IMR-90 (cell line): ENCODE data around the gene GPSM1. TPM values are rescaled to one million over a fixed set of nuclear protein-coding genes. Genes with fewer than 3 reads are reported as not detected.

ENCODE experiments used
- ATAC-seq: fragments of 200-7000 bp; cut with Tn5 transposase; 2 replicates; pipeline ENCODE4 v1.9.1; 2020; ENCODE audit warnings: low read depth, mild to moderate bottlenecking, moderate library complexity
- BruUV-seq: library from RNA; stranded (reverse); fragments of 400-500 nt; replicated peaks from 2 replicates; lab custom pipeline; 2021; lab: Mats Ljungman, UMichigan
- CTCF ChIA-PET: fragments of 300-600 bp; formaldehyde crosslinking; extraction: SDS; loops from one replicate; lab custom pipeline; 2021; ENCODE audit warnings: antibody characterized with exemption; lab: Yijun Ruan, JAX
- POLR2A ChIA-PET: fragments of 300-600 bp; sonication (Branson Sonifier 250); formaldehyde crosslinking; loops from one replicate; lab custom pipeline; 2022; ENCODE audit warnings: antibody characterized with exemption; ENCODE audit not compliant: unreplicated experiment; lab: Charles Lee
- DNase-seq: peaks from one replicate; pipeline ENCODE4 v3.0.0; 2013
- H2AFZ ChIP-seq: replicated peaks from 2 replicates; pipeline ENCODE3; 2013; ENCODE audit warnings: low read length, mild to moderate bottlenecking; ENCODE audit not compliant: poor library complexity
- H2AK5ac ChIP-seq: 2 replicates; pipeline ENCODE4 v1.6.1; 2013; ENCODE audit warnings: low read depth, low read length, inconsistent platforms
- H2AK9ac ChIP-seq: replicated peaks from 2 replicates; pipeline ENCODE3; 2013; ENCODE audit warnings: mild to moderate bottlenecking, low read depth, low read length, moderate library complexity; ENCODE audit not compliant: poor library complexity
- H2BK120ac ChIP-seq: 2 replicates; pipeline ENCODE4 v1.6.1; 2013; ENCODE audit warnings: low read depth, low read length, inconsistent platforms
- H2BK15ac ChIP-seq: 3 replicates; pipeline ENCODE4 v1.6.1; 2013; ENCODE audit warnings: low read depth, low read length, inconsistent platforms
- H2BK20ac ChIP-seq: 2 replicates; pipeline ENCODE4 v1.6.1; 2013; ENCODE audit warnings: low read depth, mild to moderate bottlenecking, inconsistent platforms, low read length, moderate library complexity
- H2BK5ac ChIP-seq: 2 replicates; pipeline ENCODE4 v1.6.1; 2013; ENCODE audit warnings: mild to moderate bottlenecking, low read depth, low read length, inconsistent platforms; ENCODE audit not compliant: poor library complexity, severe bottlenecking
- H3K14ac ChIP-seq: replicated peaks from 2 replicates; pipeline ENCODE4 v1.6.1; 2013; ENCODE audit warnings: low read depth, low read length, inconsistent platforms
- H3K18ac ChIP-seq: 2 replicates; pipeline ENCODE4 v1.6.1; 2013; ENCODE audit warnings: low read depth, low read length, control low read depth
- H3K23ac ChIP-seq: 2 replicates; pipeline ENCODE4 v1.6.1; 2013; ENCODE audit warnings: low read depth, low read length, inconsistent platforms
- H3K27ac ChIP-seq: 2 replicates; pipeline ENCODE4 v1.5.1; 2013; ENCODE audit warnings: mild to moderate bottlenecking, control low read depth, low read length; ENCODE audit not compliant: insufficient read depth
- H3K27me3 ChIP-seq: 2 replicates; pipeline ENCODE4 v1.6.1; 2013; ENCODE audit warnings: low read length; ENCODE audit not compliant: control insufficient read depth, insufficient read depth
- H3K36me3 ChIP-seq: 2 replicates; pipeline ENCODE4 v1.6.1; 2013; ENCODE audit warnings: low read length, mixed read lengths; ENCODE audit not compliant: control insufficient read depth, insufficient read depth
- H3K4ac ChIP-seq: 2 replicates; pipeline ENCODE4 v1.6.1; 2013; ENCODE audit warnings: low read depth, low read length, inconsistent platforms
- H3K4me1 ChIP-seq: 2 replicates; pipeline ENCODE4 v1.6.1; 2013; ENCODE audit warnings: low read length, mixed read lengths; ENCODE audit not compliant: control insufficient read depth, insufficient read depth
- H3K4me2 ChIP-seq: 2 replicates; pipeline ENCODE4 v1.6.1; 2013; ENCODE audit warnings: low read depth, mild to moderate bottlenecking, control low read depth, low read length, moderate library complexity
- H3K4me3 ChIP-seq: 2 replicates; pipeline ENCODE4 v1.5.1; 2013; ENCODE audit warnings: low read depth, mild to moderate bottlenecking, control low read depth, low read length, moderate library complexity; ENCODE audit not compliant: insufficient read depth
- H3K56ac ChIP-seq: 2 replicates; pipeline ENCODE4 v1.6.1; 2013; ENCODE audit warnings: low read length, inconsistent platforms; ENCODE audit not compliant: insufficient read depth; ENCODE audit errors: extremely low read depth
- H3K79me1 ChIP-seq, 2 experiments: 2 replicates each; pipeline ENCODE4 v1.6.1; 2013; ENCODE audit warnings: low read length in 2 of 2, inconsistent platforms in 1 of 2, low read depth in 1 of 2
- H3K9ac ChIP-seq: 2 replicates; pipeline ENCODE4 v1.6.1; 2013; ENCODE audit warnings: low read depth, low read length, control low read depth
- H3K9me1 ChIP-seq: 2 replicates; pipeline ENCODE4 v1.6.1; 2013; ENCODE audit warnings: low read length, inconsistent platforms; ENCODE audit not compliant: insufficient read depth
- H3K9me3 ChIP-seq: 2 replicates; pipeline ENCODE4 v1.6.1; 2013; ENCODE audit warnings: low read length; ENCODE audit not compliant: control insufficient read depth, insufficient read depth
- H4K20me1 ChIP-seq: 2 replicates; pipeline ENCODE4 v1.6.1; 2013; ENCODE audit warnings: low read length, inconsistent platforms; ENCODE audit not compliant: insufficient read depth
- H4K5ac ChIP-seq: 2 replicates; pipeline ENCODE4 v1.6.1; 2013; ENCODE audit warnings: mild to moderate bottlenecking, low read depth, low read length, control low read depth
- H4K8ac ChIP-seq, 2 experiments: 2 replicates each; pipeline ENCODE4 v1.6.1; 2013; ENCODE audit warnings: low read depth in 2 of 2, low read length in 2 of 2, control low read depth in 1 of 2, inconsistent platforms in 1 of 2
- H4K91ac ChIP-seq: 2 replicates; pipeline ENCODE4 v1.6.1; 2013; ENCODE audit warnings: low read depth, low read length, inconsistent platforms; ENCODE audit not compliant: insufficient read depth
- BHLHE40 ChIP-seq: fragments of 150-350 bp; IDR thresholded peaks from 2 replicates; pipeline ENCODE4 v1.6.1; 2016; ENCODE audit warnings: mild to moderate bottlenecking, low read depth, low read length
- FOS ChIP-seq: fragments of 150-350 bp; IDR thresholded peaks from 2 replicates; pipeline ENCODE4 v1.6.1; 2016; ENCODE audit warnings: low read depth, low read length
- MAZ ChIP-seq: IDR thresholded peaks from 2 replicates; pipeline ENCODE4 v1.6.1; 2012; ENCODE audit warnings: low read depth, mild to moderate bottlenecking, low read length, improper control_type of control experiment, moderate library complexity, borderline replicate concordance
- USF2 ChIP-seq: fragments of 150-350 bp; IDR thresholded peaks from 2 replicates; pipeline ENCODE4 v1.6.1; 2017; ENCODE audit warnings: mild to moderate bottlenecking, antibody characterized with exemption, low read length, low read depth
- WGBS, 2 experiments: methylation state at CpG; one replicate each; pipeline versions ENCODE4 v1.1.5 to v1.1.7; 2013; ENCODE audit warnings: missing lambda C conversion rate in 2 of 2; ENCODE audit not compliant: insufficient read length in 1 of 2; ENCODE audit errors: extremely low coverage in 2 of 2; 5-methylcytosine and 5-hydroxymethylcytosine counted together
- dilution Hi-C: fragments of 300-500 bp; cut with HindIII; formaldehyde crosslinking; loops from one replicate; pipeline ENCODE4 v1.14.3; 2018; ENCODE audit warnings: low sequenced_read_pairs; ENCODE audit not compliant: unreplicated experiment
- in situ Hi-C: fragments of 300-500 bp; cut with MboI; formaldehyde crosslinking; loops from 3 replicates; pipeline ENCODE4 v1.14.3; 2019; ENCODE audit warnings: low sequenced_read_pairs, inconsistent platforms, mixed read lengths
- intact Hi-C: fragments of 100-400 bp; cut with micrococcal nuclease; formaldehyde crosslinking; loops from 2 replicates; pipeline ENCODE4 v1.10.0; 2022
- polyA plus RNA-seq, 3 experiments: library from polyadenylated mRNA; depleted of rRNA; stranded (reverse); fragments of >200 nt; gene quantifications; 2 replicates each; pipeline ENCODE4 v1.2.3, GENCODE V29; 2012; ENCODE audit warnings: low replicate concordance in 1 of 3
- total RNA-seq: library from RNA; depleted of rRNA; stranded (reverse); fragments of >200 nt; gene quantifications from 2 replicates; pipeline ENCODE4 v1.2.3, GENCODE V29; 2012

GPSM1 gene
- total and polyA plus RNA-seq, 2 of the 4 experiments (the other 2 are of a cell fraction), result 28.7 to 71.2 TPM

GRCh38 chr9:136308006-136308701 lies 19.2 kb upstream of the GPSM1 start:
- no peaks in the 10 kb centered on the region for H3K36me3 ChIP-seq
- no peak overlapping the region for H4K5ac ChIP-seq
- no peak overlapping the region for H3K27ac ChIP-seq
- H3K9me3 ChIP-seq, result no peaks in the 10 kb centered on the region
- no peak overlapping the region for H3K9ac ChIP-seq
- ChIA-PET CTCF (no interaction called here), POLR2A (no interaction called here)
- H4K91ac ChIP-seq, result no peak overlapping the region
- H2BK5ac ChIP-seq, result peak overlapping the region; percentile 79
- H3K56ac ChIP-seq, result no peak overlapping the region
- intact Hi-C loops, result no loop called here
- H3K4me3 ChIP-seq, result no peak overlapping the region
- H3K4ac ChIP-seq, result no peak overlapping the region
- no peak overlapping the region for H2AFZ ChIP-seq
- ATAC-seq (no peak), DNase-seq (no peak)
- peak overlapping the region; percentile 53 for H3K14ac ChIP-seq
- H3K9me1 ChIP-seq, result peaks cover 11% of the 10 kb centered on the region
- H3K27me3 ChIP-seq, result peaks cover 2% of the 10 kb centered on the region; the same call in 1 of the 2 replicates
- H2BK15ac ChIP-seq, result no peak overlapping the region
- no peak overlapping the region for H2BK120ac ChIP-seq
- in situ Hi-C loops, result no loop called here
- dilution Hi-C loops, result no loop called here
- WGBS, 2 experiments, result 90% methylated on average over 3 of the region's 4 CpGs; no CpG with 5 or more reads in 1 of the 2 experiments
- H2AK9ac ChIP-seq, result peak overlapping the region; percentile 14
- TF ChIP-seq FOS (no peak), USF2 (no peak), MAZ (no peak), BHLHE40 (no peak)
- H3K18ac ChIP-seq, result no peak overlapping the region
- H3K4me2 ChIP-seq, result no peak overlapping the region
- H3K79me1 ChIP-seq, result no peaks in the 10 kb centered on the region
- H2BK20ac ChIP-seq, result no peak overlapping the region
- H4K8ac ChIP-seq, result no peak overlapping the region
- 0 out of 2 replicates have a peak overlapping the region, but pooled peaks have one; percentile 37 for H3K23ac ChIP-seq
- H2AK5ac ChIP-seq, result no peak overlapping the region; the same call in 1 of the 2 replicates
- no peaks in the 10 kb centered on the region for H3K4me1 ChIP-seq
- H4K20me1 ChIP-seq, result no peaks in the 10 kb centered on the region
- BruUV-seq, result no TSS peak
